Activated naive CD4-positive, alpha-beta T cell treated with anti-CD3 and anti-CD28 coated beads, Interleukin-2, amount 10 ng/mL, durations not matched to agents 5 hours and 36 hours (primary cell): ENCODE results near the gene COL6A6. TPM values are rescaled to one million over a fixed set of nuclear protein-coding genes. Genes with fewer than 3 reads are reported as not detected.

Source experiments
- total RNA-seq, 2 experiments: library from RNA; stranded (reverse); gene quantifications; one replicate each; pipeline ENCODE4 v1.2.3, GENCODE V29; 2021

The COL6A6 gene
- total RNA-seq = not detected

DNA sequence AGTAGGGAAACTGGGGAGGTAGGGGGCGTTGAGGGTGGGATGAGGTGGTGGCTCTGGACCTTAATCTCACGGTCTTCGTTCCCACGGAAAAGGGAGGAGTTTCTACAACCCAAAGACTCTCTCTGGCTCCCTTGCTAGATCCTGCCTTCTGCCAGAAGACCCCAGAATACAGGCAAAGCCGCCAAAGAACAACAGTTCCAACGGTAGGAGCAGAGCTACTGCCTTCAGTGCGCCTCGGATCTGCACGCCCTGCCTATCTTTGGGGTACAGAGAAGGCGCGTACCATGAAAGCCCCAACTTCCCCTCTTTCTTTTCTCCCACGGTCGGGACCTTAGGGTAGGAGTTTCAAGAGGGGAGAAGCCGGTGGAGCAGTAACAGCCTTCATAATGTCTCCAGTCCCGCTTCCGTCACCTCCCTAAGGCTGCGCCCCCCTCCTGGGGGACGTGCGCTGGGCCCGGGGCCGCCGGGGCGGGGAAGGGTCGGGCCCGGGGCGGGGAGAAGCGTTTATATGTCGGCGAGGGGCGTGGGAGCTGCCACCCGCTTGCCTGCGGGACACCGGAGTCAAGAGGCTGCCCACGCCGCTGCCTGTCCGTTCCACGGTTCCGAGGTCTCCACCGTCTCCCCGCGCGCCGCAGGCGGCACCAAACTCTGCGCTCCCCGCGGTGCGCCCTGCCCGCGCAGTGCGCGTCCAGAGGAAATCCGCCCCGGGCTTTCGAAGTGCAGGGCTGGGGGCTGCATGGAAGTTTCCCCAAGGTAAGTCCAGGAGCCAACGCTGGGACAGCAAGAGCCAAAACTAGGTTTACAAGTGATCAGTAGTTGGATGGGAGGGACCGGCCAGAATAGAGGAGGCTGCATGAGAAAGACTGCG lies at the start of gene COL6A6:
Gene COL6A6 (plus strand): TSS at position 533 of the 868 bp plus-strand sequence. CDS start 43,188 bp downstream, outside the sequence.

Other genes with a start within 250 kb of the COL6A6 start
- gene COL6A5, start 171.5 kb upstream of the COL6A6 start, total RNA-seq = not detected
- 10 to 100 TPM; 22.8 to 23.6 TPM for gene PIK3R4, start 229.7 kb downstream of the COL6A6 start, total RNA-seq